ENCODE data around the gene SPATA22. TPM values are rescaled to one million over a fixed set of nuclear protein-coding genes. Genes with fewer than 3 reads are reported as not detected.

Gene SPATA22
- total and polyA plus RNA-seq, 2 of the 4 experiments (the other 2 are of a cell fraction): 0.18 to 0.29 TPM

GRCh38 chr17:3400055-3400454, 71.6 kb downstream of the SPATA22 start:
- ChIA-PET POLR2A (ENCODE audit: unreplicated experiment) (no interaction called here), CTCF (no interaction called here)
- H4K8ac ChIP-seq (ENCODE audit: low read depth in 2 of 2, low read length in 2 of 2): no peak overlapping the region
- peaks cover 5% of the 10 kb centered on the region; the same call in 1 of the 2 replicates for H3K9me3 ChIP-seq (ENCODE audit: control insufficient read depth, insufficient read depth, low read length)
- WGBS, 2 experiments (ENCODE audit: extremely low coverage in 2 of 2, insufficient read length in 1 of 2): 11% methylated on average over 3 of the region's 6 CpGs; no CpG with 5 or more reads in 1 of the 2 experiments
- in situ Hi-C loops (cut with MboI; ENCODE audit: low sequenced_read_pairs): no loop called here
- TF ChIP-seq CTCF (conservative IDR thresholded peaks at IDR 0.05; ENCODE audit: low read depth, low read length) (no peak), USF2 (IDR thresholded peaks at IDR 0.05; ENCODE audit: low read depth, low read length) (no peak), ELK1 (IDR thresholded peaks at IDR 0.05; ENCODE audit: borderline replicate concordance, low read depth, low read length) (no peak), FOS (IDR thresholded peaks at IDR 0.05; ENCODE audit: low read depth, low read length) (no peak), POLR2A (IDR thresholded peaks at IDR 0.05; ENCODE audit: low read depth, low read length) (no peak), NFE2L2 (IDR thresholded peaks at IDR 0.05; ENCODE audit: low read depth, low read length) (no peak), BHLHE40 (IDR thresholded peaks at IDR 0.05; ENCODE audit: low read depth, low read length) (no peak), MAFK (IDR thresholded peaks at IDR 0.05; ENCODE audit: low read depth, low read length) (no peak), RAD21 (IDR thresholded peaks at IDR 0.05; ENCODE audit: low read length) (no peak), RFX5 (IDR thresholded peaks at IDR 0.05; ENCODE audit: low read depth, low read length) (no peak), CEBPB (IDR thresholded peaks at IDR 0.05; ENCODE audit: low read depth, low read length) (no peak), MXI1 (IDR thresholded peaks at IDR 0.05; ENCODE audit: borderline replicate concordance, low read depth, low read length) (no peak), CHD1 (IDR thresholded peaks at IDR 0.05; ENCODE audit: low read depth, low read length) (no peak), MAZ (IDR thresholded peaks at IDR 0.05; ENCODE audit: borderline replicate concordance, low read depth, low read length) (no peak), SMC3 (IDR thresholded peaks at IDR 0.05; ENCODE audit: low read depth, low read length) (no peak), RCOR1 (IDR thresholded peaks at IDR 0.05; ENCODE audit: insufficient replicate concordance, low read length) (no peak)
- no peak overlapping the region for H2AK9ac ChIP-seq (replicated peaks; ENCODE audit: low read depth, low read length, poor library complexity)
- dilution Hi-C loops (cut with HindIII; ENCODE audit: low sequenced_read_pairs, unreplicated experiment): no loop called here
- H3K79me1 ChIP-seq (ENCODE audit: low read depth in 1 of 2, low read length in 2 of 2): no peaks in the 10 kb centered on the region
- no peak overlapping the region for H2BK120ac ChIP-seq (ENCODE audit: low read depth, low read length)
- no peaks in the 10 kb centered on the region for H3K36me3 ChIP-seq (ENCODE audit: control insufficient read depth, insufficient read depth, low read length)
- H4K5ac ChIP-seq (ENCODE audit: low read depth, low read length): no peak overlapping the region
- no peak overlapping the region for H3K4me3 ChIP-seq (ENCODE audit: insufficient read depth, low read depth, low read length)
- no peak for ATAC-seq (ENCODE audit: low read depth)
- no peak overlapping the region for H4K91ac ChIP-seq (ENCODE audit: insufficient read depth, low read depth, low read length)
- no peak overlapping the region for H2BK20ac ChIP-seq (ENCODE audit: low read depth, low read length)
- no peak overlapping the region for H3K4ac ChIP-seq (ENCODE audit: low read depth, low read length)
- no peak overlapping the region for H2AK5ac ChIP-seq (ENCODE audit: low read depth, low read length)
- H4K20me1 ChIP-seq (ENCODE audit: insufficient read depth, low read length): no peaks in the 10 kb centered on the region
- H3K27me3 ChIP-seq (ENCODE audit: control insufficient read depth, insufficient read depth, low read length): no peaks in the 10 kb centered on the region
- no peaks in the 10 kb centered on the region for H3K9me1 ChIP-seq (ENCODE audit: insufficient read depth, low read length)
- no peak overlapping the region for H3K9ac ChIP-seq (ENCODE audit: low read depth, low read length)
- no peak overlapping the region for H3K27ac ChIP-seq (ENCODE audit: insufficient read depth, low read length)
- intact Hi-C loops (cut with micrococcal nuclease): no loop called here
- no peak overlapping the region for H3K14ac ChIP-seq (replicated peaks; ENCODE audit: low read depth, low read length)
- no peak overlapping the region for H2BK5ac ChIP-seq (ENCODE audit: low read depth, low read length, poor library complexity, severe bottlenecking)
- no peak overlapping the region for H3K56ac ChIP-seq (ENCODE audit: extremely low read depth, insufficient read depth, low read length)
- no peak for DNase-seq
- BruUV-seq (replicated peaks): no TSS peak
- H3K18ac ChIP-seq (ENCODE audit: low read depth, low read length): no peak overlapping the region
- no peaks in the 10 kb centered on the region for H3K4me1 ChIP-seq (ENCODE audit: control insufficient read depth, insufficient read depth, low read length)
- H3K4me2 ChIP-seq (ENCODE audit: low read depth, low read length): no peak overlapping the region
- no peak overlapping the region for H3K23ac ChIP-seq (ENCODE audit: low read depth, low read length)
- H2BK15ac ChIP-seq (ENCODE audit: low read depth, low read length): no peak overlapping the region
- H2AFZ ChIP-seq (replicated peaks; ENCODE audit: low read length, poor library complexity): no peak overlapping the region

All from IMR-90 (cell line).